H1 (cell line): ENCODE measurements around the gene P3H2. TPM values are rescaled to one million over a fixed set of nuclear protein-coding genes. Genes with fewer than 3 reads are reported as not detected.

Source experiments
- CTCF ChIA-PET: fragments of 300-600 bp; sonication (Branson Sonifier 250); formaldehyde crosslinking; loops from one replicate; lab custom pipeline; 2021; ENCODE audit not compliant: partially characterized antibody; lab: Charles Lee
- POLR2A ChIA-PET: fragments of 300-600 bp; sonication (Branson Sonifier 250); formaldehyde crosslinking; loops from one replicate; lab custom pipeline; 2021; ENCODE audit warnings: inconsistent platforms; ENCODE audit not compliant: partially characterized antibody; lab: Charles Lee
- DNase-seq, 2 experiments: peaks; one replicate each; pipeline versions ENCODE4 v3.0.0 to v3.0.0-alpha.2; 2010 to 2022; ENCODE audit warnings: low spot score in 2 of 2, low read depth in 1 of 2, mixed read lengths in 1 of 2
- FAIRE-seq: peaks from 2 replicates; lab custom pipeline; 2011; peaks lifted over from hg19 to GRCh38; lab: Jason Lieb, UNC
- H2AFZ ChIP-seq: 2 replicates; pipeline ENCODE4 v1.8.1; 2012; ENCODE audit warnings: low read length, inconsistent platforms
- H2AK5ac ChIP-seq: 2 replicates; pipeline ENCODE4 v1.6.1; 2013; ENCODE audit warnings: low read depth, low read length
- H2BK120ac ChIP-seq: replicated peaks from 2 replicates; pipeline ENCODE3; 2013; ENCODE audit warnings: low read depth, low read length, inconsistent platforms
- H2BK12ac ChIP-seq: 2 replicates; pipeline ENCODE4 v1.6.1; 2013; ENCODE audit warnings: low read depth, low read length
- H2BK15ac ChIP-seq: 2 replicates; pipeline ENCODE4 v1.6.1; 2013; ENCODE audit warnings: low read length
- H2BK20ac ChIP-seq: 2 replicates; pipeline ENCODE4 v1.6.1; 2013; ENCODE audit warnings: low read length
- H2BK5ac ChIP-seq: 2 replicates; pipeline ENCODE4 v1.6.1; 2013; ENCODE audit warnings: low read depth, low read length
- H3K14ac ChIP-seq: 2 replicates; pipeline ENCODE4 v1.6.1; 2013; ENCODE audit warnings: inconsistent platforms; ENCODE audit not compliant: insufficient read length
- H3K18ac ChIP-seq: 2 replicates; pipeline ENCODE4 v1.6.1; 2013; ENCODE audit warnings: low read length; ENCODE audit errors: extremely low read depth
- H3K23ac ChIP-seq: 2 replicates; pipeline ENCODE4 v1.6.1; 2013; ENCODE audit warnings: inconsistent platforms; ENCODE audit not compliant: insufficient read length
- H3K23me2 ChIP-seq: 2 replicates; pipeline ENCODE4 v1.6.1; 2013; ENCODE audit warnings: low read depth, low read length
- H3K27ac ChIP-seq: 2 replicates; pipeline ENCODE4 v1.6.1; 2011; ENCODE audit warnings: low read depth, low read length, inconsistent platforms
- H3K27me3 ChIP-seq, 4 experiments: replicated peaks in 1 of 4; 1 replicate in 1 of 4; 2 replicates in 3 of 4; pipeline versions ENCODE4 v1.6.1 to v1.8.1; 2011 to 2013; ENCODE audit warnings: low read length in 3 of 4, mild to moderate bottlenecking in 3 of 4, inconsistent platforms in 2 of 4, mixed read lengths in 2 of 4, moderate library complexity in 1 of 4; ENCODE audit not compliant: control insufficient read depth in 3 of 4, insufficient read depth in 3 of 4; ENCODE audit errors: extremely low read depth in 1 of 4
- H3K36me3 ChIP-seq, 4 experiments: 2 replicates each; pipeline versions ENCODE4 v1.6.1 to v1.8.1; 2011 to 2013; ENCODE audit warnings: mild to moderate bottlenecking in 4 of 4, low read length in 3 of 4, moderate library complexity in 2 of 4, control low read depth in 1 of 4, inconsistent platforms in 1 of 4; ENCODE audit not compliant: insufficient read depth in 4 of 4, control insufficient read depth in 2 of 4
- H3K4ac ChIP-seq: replicated peaks from 2 replicates; pipeline ENCODE3; 2013; ENCODE audit warnings: low read length, low read depth, mixed read lengths, inconsistent platforms; ENCODE audit not compliant: insufficient read length
- H3K4me1 ChIP-seq, 4 experiments: replicated peaks in 1 of 4; 1 replicate in 1 of 4; 2 replicates in 3 of 4; pipeline versions ENCODE4 v1.6.1 to v1.8.1; 2011 to 2013; ENCODE audit warnings: low read length in 3 of 4, inconsistent platforms in 2 of 4, mixed read lengths in 1 of 4; ENCODE audit not compliant: insufficient read depth in 4 of 4, control insufficient read depth in 3 of 4
- H3K4me2 ChIP-seq, 2 experiments: 2 replicates each; pipeline versions ENCODE4 v1.6.1 to v1.8.1; 2011 to 2013; ENCODE audit warnings: low read depth in 2 of 2, low read length in 2 of 2, control low read depth in 1 of 2, inconsistent platforms in 1 of 2, mild to moderate bottlenecking in 1 of 2; ENCODE audit not compliant: insufficient read depth in 1 of 2
- H3K4me3 ChIP-seq, 4 experiments: fragments of 200-600, 300-600 bp in 1 of 4; sonication (generic), shearing (Covaris generic), sonication (Bioruptor Twin) in 1 of 4; 2 replicates each; pipeline versions ENCODE4 v1.5.1 to v1.8.1; 2011 to 2016; ENCODE audit warnings: low read length in 4 of 4, low read depth in 3 of 4, control low read depth in 2 of 4, inconsistent platforms in 2 of 4, mild to moderate bottlenecking in 2 of 4, mixed read lengths in 1 of 4, moderate library complexity in 1 of 4; ENCODE audit not compliant: insufficient read depth in 2 of 4; ENCODE audit errors: extremely low read depth in 1 of 4
- H3K56ac ChIP-seq: replicated peaks from 2 replicates; pipeline ENCODE3; 2013; ENCODE audit warnings: low read depth, mild to moderate bottlenecking, mixed read lengths, low read length, inconsistent platforms; ENCODE audit not compliant: insufficient read length
- H3K79me1 ChIP-seq: 2 replicates; pipeline ENCODE4 v1.6.1; 2013; ENCODE audit warnings: low read depth, low read length, control low read depth
- H3K79me2 ChIP-seq, 2 experiments: 2 replicates each; pipeline versions ENCODE4 v1.6.1 to v1.8.1; 2012 to 2013; ENCODE audit warnings: low read length in 2 of 2, mild to moderate bottlenecking in 2 of 2, inconsistent platforms in 1 of 2; ENCODE audit not compliant: insufficient read depth in 2 of 2, control insufficient read depth in 1 of 2
- H3K9ac ChIP-seq, 4 experiments: replicated peaks in 1 of 4; 1 replicate in 1 of 4; 2 replicates in 3 of 4; pipeline versions ENCODE4 v1.6.1 to v1.8.1; 2011 to 2013; ENCODE audit warnings: low read depth in 3 of 4, low read length in 3 of 4, control low read depth in 2 of 4, mild to moderate bottlenecking in 2 of 4, moderate library complexity in 2 of 4, inconsistent platforms in 1 of 4; ENCODE audit errors: extremely low read depth in 1 of 4
- H3K9me3 ChIP-seq, 2 experiments: 2 replicates each; pipeline versions ENCODE4 v1.6.1 to v1.8.1; 2012 to 2013; ENCODE audit warnings: mild to moderate bottlenecking in 2 of 2, moderate library complexity in 2 of 2, control low read depth in 1 of 2, inconsistent platforms in 1 of 2, low read depth in 1 of 2, low read length in 1 of 2, mixed read lengths in 1 of 2; ENCODE audit not compliant: insufficient read depth in 2 of 2
- H4K20me1 ChIP-seq, 2 experiments: replicated peaks in 1 of 2; 2 replicates each; pipeline versions ENCODE3 to v1.8.1; 2011 to 2013; ENCODE audit warnings: inconsistent platforms in 2 of 2, low read length in 2 of 2, mild to moderate bottlenecking in 1 of 2; ENCODE audit not compliant: insufficient read depth in 2 of 2, control insufficient read depth in 1 of 2
- H4K5ac ChIP-seq: 2 replicates; pipeline ENCODE4 v1.6.1; 2013; ENCODE audit warnings: low read length, low read depth, mixed read lengths, inconsistent platforms; ENCODE audit not compliant: insufficient read length
- H4K8ac ChIP-seq: 2 replicates; pipeline ENCODE4 v1.8.0; 2013; ENCODE audit warnings: mild to moderate bottlenecking, moderate library complexity, low read length, inconsistent platforms; ENCODE audit not compliant: insufficient read depth; ENCODE audit errors: extremely low read depth
- H4K91ac ChIP-seq: replicated peaks from 2 replicates; pipeline ENCODE3; 2013; ENCODE audit warnings: low read length, mixed read lengths, inconsistent platforms; ENCODE audit not compliant: insufficient read length
- CHD2 ChIP-seq: IDR thresholded peaks from 2 replicates; pipeline ENCODE4 v1.6.1; 2012; ENCODE audit warnings: low read length, improper control_type of control experiment
- MAX ChIP-seq: IDR thresholded peaks from 2 replicates; pipeline ENCODE4 v1.6.1; 2012; ENCODE audit warnings: inconsistent platforms
- PHF8 ChIP-seq: fragments of 200-600 bp; sonication (generic); conservative IDR thresholded peaks from 2 replicates; pipeline ENCODE4 v1.7.1; 2012; ENCODE audit warnings: low read depth, mild to moderate bottlenecking, inconsistent platforms, low read length, moderate library complexity
- WGBS, 2 experiments: shearing (Covaris generic) in 1 of 2; methylation state at CpG; one replicate each; pipeline versions ENCODE4 v1.1.6 to v1.1.7; 2013 to 2015; ENCODE audit warnings: low lambda C conversion rate in 2 of 2, mixed read lengths in 2 of 2, inconsistent platforms in 1 of 2, low coverage in 1 of 2, missing lambda C conversion rate in 1 of 2; ENCODE audit not compliant: insufficient replicate concordance in 2 of 2, insufficient coverage in 1 of 2, insufficient read length in 1 of 2; ENCODE audit errors: extremely low coverage in 1 of 2, missing lambda C conversion rate in 1 of 2; 5-methylcytosine and 5-hydroxymethylcytosine counted together
- polyA plus RNA-seq, 7 experiments: library from polyadenylated mRNA; depleted of rRNA in 3 of 7; stranded (reverse) in 5 of 7; unstranded in 2 of 7; fragments of >200 nt in 5 of 7; fragments of 200-250 nt in 2 of 7; gene quantifications; 1 replicate in 5 of 7; 2 replicates in 1 of 7; 4 replicates in 1 of 7; pipeline versions ENCODE4 v1.2.1 to v1.2.3, GENCODE V29; 2011 to 2013; ENCODE audit warnings: missing spikeins in 2 of 7, mixed read lengths in 2 of 7
- total RNA-seq: library from RNA; stranded (reverse); fragmentation: NEBNext Ultra II Directional; extraction: Animal tissue kit (Norgen Biotek cat#: 25700); gene quantifications from 2 replicates; pipeline ENCODE4 v1.2.1, GENCODE V29; 2021

The P3H2 gene
- total and polyA plus RNA-seq, 2 of the 8 experiments (the other 6 are each of a cell fraction or from before 2014, with no cell fraction given) = 40.5 to 60.4 TPM

DNA sequence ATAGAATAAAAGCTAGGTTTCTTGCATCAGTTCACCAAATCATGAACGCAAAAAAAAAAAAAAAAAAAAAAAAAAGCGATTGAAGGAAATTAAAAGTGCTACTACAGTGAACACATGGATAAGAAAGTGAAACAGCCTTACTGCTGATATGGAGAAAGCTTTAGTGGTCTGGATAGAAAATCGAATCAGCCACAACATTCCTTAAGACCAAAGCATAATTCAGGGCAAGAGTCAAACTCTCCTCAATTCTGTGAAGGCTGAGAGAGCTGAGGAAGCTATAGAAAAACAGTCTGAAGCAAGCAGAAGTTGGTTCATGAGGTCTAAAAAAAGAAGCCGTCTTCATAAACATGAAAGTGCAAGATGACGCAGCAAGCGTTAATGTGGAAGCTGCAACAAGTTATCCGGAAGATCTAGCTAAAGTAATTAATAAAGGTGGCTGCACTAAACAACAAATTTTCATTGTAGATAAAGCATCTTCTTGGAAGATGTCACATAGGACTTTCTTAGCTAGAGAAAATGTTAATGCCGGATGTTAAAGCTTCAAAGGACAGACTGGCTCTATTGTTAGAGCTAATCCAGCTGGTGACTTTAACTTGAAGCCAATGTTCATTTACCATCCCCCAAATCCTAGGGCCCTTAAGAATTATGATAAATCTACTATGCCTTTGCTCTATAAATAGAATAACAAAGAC is 19.2 kb downstream of the P3H2 start:
- CTCF ChIA-PET = interaction anchor here (1.0 to 2.2 kb wide), 6 partner anchors 9 to 139 kb away, joined by 3 to 8 read pairs (median 5); partner anchors contain the start of gene P3H2
- no peaks in the 10 kb centered on the region for H3K79me1 ChIP-seq
- H3K79me2 ChIP-seq = peaks cover 0 to 81% of the 10 kb centered on the region in 2 experiments; a peak in 2 of 4 replicates
- no peak overlapping the region for H3K23ac ChIP-seq
- no peak overlapping the region for H2AFZ ChIP-seq
- H4K5ac ChIP-seq = no peak overlapping the region
- H3K9ac ChIP-seq = no peak overlapping the region
- peaks cover 0 to 9% (median 2%) of the 10 kb centered on the region in 4 experiments; a peak in 5 of 7 replicates for H3K4me1 ChIP-seq
- WGBS, 2 experiments = 88% methylated on average over 7 of the region's 8 CpGs; no CpG with 5 or more reads in 1 of the 2 experiments
- FAIRE-seq = no peak
- POLR2A ChIA-PET = no interaction called here
- TF ChIP-seq CHD2 (no peak), PHF8 (no peak), MAX (no peak)
- H2BK120ac ChIP-seq = no peak overlapping the region
- H2AK5ac ChIP-seq = no peak overlapping the region
- H3K18ac ChIP-seq = no peak overlapping the region
- H3K23me2 ChIP-seq = no peaks in the 10 kb centered on the region
- H3K27me3 ChIP-seq = no peaks in the 10 kb centered on the region
- no peak overlapping the region for H4K91ac ChIP-seq
- H3K9me3 ChIP-seq = no peaks in the 10 kb centered on the region
- H4K20me1 ChIP-seq = peaks cover 0 to 2% of the 10 kb centered on the region in 2 experiments
- no peak overlapping the region for H3K4ac ChIP-seq
- no peak overlapping the region for H3K27ac ChIP-seq
- no peak overlapping the region for H2BK15ac ChIP-seq
- H3K4me3 ChIP-seq = peak overlapping the region in 1 of 4 experiments; percentile 24; a peak in 1 of 8 replicates
- no peak overlapping the region for H4K8ac ChIP-seq
- H2BK5ac ChIP-seq = no peak overlapping the region
- no peak overlapping the region for H3K56ac ChIP-seq
- DNase-seq = no peak
- no peak overlapping the region for H3K14ac ChIP-seq
- no peak overlapping the region for H2BK12ac ChIP-seq
- no peaks in the 10 kb centered on the region for H3K36me3 ChIP-seq
- no peak overlapping the region for H2BK20ac ChIP-seq
- H3K4me2 ChIP-seq = peak overlapping the region in 1 of 2 experiments; percentile 14; a peak in 1 of 4 replicates
